ENCODE results near the gene ZNF521. TPM values are rescaled to one million over a fixed set of nuclear protein-coding genes. Genes with fewer than 3 reads are reported as not detected.

The ZNF521 gene
- total and polyA plus RNA-seq, 4 donors = 0.50 to 3.7 (median 1.5) TPM

DNA sequence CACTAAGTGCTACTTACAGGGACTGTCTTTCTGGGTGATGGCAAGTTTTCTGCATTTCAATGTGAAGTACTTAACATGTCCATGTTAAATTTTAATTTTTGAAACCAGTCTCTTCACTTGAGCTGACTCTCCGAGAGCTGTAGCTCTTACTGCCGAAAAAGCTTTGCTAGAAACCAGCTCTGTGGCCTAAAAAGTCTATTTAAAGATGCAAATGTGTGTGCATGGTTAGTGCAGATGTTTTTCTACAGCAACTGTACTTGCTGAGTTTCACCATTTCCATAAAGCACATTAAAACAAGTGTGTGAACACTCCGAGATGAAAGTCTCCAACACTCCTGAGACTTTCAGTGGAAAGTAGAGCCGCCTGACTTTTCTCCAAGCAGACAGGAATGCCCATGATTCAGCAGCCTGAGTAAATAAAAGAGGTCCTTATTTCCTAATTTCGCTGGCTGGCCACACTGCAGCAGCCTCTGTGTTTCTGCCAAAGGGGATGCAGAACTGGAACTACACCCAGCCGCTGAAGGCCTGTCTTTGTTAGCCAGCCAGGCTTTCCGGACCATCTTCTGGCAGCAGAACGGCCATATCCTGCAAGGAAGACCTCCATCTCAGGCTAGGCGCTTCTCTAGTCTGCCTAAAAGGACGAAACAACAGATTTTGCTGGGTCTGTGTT is 121.2 kb downstream of the ZNF521 start:
- H3K27me3 ChIP-seq (ENCODE audit: control insufficient read depth in 4 of 4, insufficient read depth in 4 of 4, low read length in 3 of 4) = peaks cover 0 to 2% (median 0%) of the 10 kb centered on the region in 4 donors
- no peak overlapping the region for H3K4me3 ChIP-seq (ENCODE audit: low read depth in 1 of 3, low read length in 3 of 3)
- no peak for TF ChIP-seq TAF1 (conservative IDR thresholded peaks at IDR 0.05)
- TF ChIP-seq SP1 (IDR thresholded peaks at IDR 0.05) = peak; percentile 14
- no peak for TF ChIP-seq CTCF (IDR thresholded peaks at IDR 0.05; ENCODE audit: low read depth, low read length, missing input control)
- peak; percentile 13 to 41 for TF ChIP-seq RAD21 (IDR thresholded peaks at IDR 0.05)
- TF ChIP-seq NR2F2 (IDR thresholded peaks at IDR 0.05) = peak; percentile 68
- TF ChIP-seq FOXA1 (IDR thresholded peaks at IDR 0.05) = no peak
- no peak for TF ChIP-seq FOXA2 (IDR thresholded peaks at IDR 0.05)
- TF ChIP-seq HNF4G (IDR thresholded peaks at IDR 0.05) = no peak
- TF ChIP-seq, protein P1, sequence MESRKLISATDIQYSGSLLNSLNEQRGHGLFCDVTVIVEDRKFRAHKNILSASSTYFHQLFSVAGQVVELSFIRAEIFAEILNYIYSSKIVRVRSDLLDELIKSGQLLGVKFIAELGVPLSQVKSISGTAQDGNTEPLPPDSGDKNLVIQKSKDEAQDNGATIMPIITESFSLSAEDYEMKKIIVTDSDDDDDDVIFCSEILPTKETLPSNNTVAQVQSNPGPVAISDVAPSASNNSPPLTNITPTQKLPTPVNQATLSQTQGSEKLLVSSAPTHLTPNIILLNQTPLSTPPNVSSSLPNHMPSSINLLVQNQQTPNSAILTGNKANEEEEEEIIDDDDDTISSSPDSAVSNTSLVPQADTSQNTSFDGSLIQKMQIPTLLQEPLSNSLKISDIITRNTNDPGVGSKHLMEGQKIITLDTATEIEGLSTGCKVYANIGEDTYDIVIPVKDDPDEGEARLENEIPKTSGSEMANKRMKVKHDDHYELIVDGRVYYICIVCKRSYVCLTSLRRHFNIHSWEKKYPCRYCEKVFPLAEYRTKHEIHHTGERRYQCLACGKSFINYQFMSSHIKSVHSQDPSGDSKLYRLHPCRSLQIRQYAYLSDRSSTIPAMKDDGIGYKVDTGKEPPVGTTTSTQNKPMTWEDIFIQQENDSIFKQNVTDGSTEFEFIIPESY (IDR thresholded peaks at IDR 0.05) = no peak
- no peak for TF ChIP-seq REST (IDR thresholded peaks at IDR 0.05)
- peaks cover 0 to 3% (median 0%) of the 10 kb centered on the region in 4 donors for H3K9me3 ChIP-seq (ENCODE audit: control insufficient read depth in 4 of 4, low read length in 3 of 4)
- H3K36me3 ChIP-seq (ENCODE audit: control insufficient read depth in 4 of 4, insufficient read depth in 3 of 4, low read depth in 1 of 4, low read length in 3 of 4) = no peaks in the 10 kb centered on the region
- no peak for DNase-seq (ENCODE audit: low spot score)
- no peak overlapping the region for H3K9ac ChIP-seq (ENCODE audit: low read depth in 1 of 2, low read length in 2 of 2)
- peak overlapping the region; percentile 30 to 54 for H3K27ac ChIP-seq (ENCODE audit: low read depth in 1 of 2, low read length in 2 of 2)
- H3K4me1 ChIP-seq (ENCODE audit: control insufficient read depth in 4 of 4, insufficient read depth in 4 of 4, low read length in 3 of 4) = no peaks in the 10 kb centered on the region
- 35% methylated on average over 10 of the region's 10 CpGs for WGBS

- 68% methylated on average over 2 of the region's 2 CpGs for WGBS
- no peak for DNase-seq (ENCODE audit: low spot score)
- H3K27me3 ChIP-seq (ENCODE audit: control insufficient read depth in 4 of 4, insufficient read depth in 4 of 4, low read length in 3 of 4) = peaks cover 0 to 2% (median 0%) of the 10 kb centered on the region in 4 donors
- H3K27ac ChIP-seq (ENCODE audit: low read depth in 1 of 2, low read length in 2 of 2) = no peak overlapping the region
- no peaks in the 10 kb centered on the region for H3K36me3 ChIP-seq (ENCODE audit: control insufficient read depth in 4 of 4, insufficient read depth in 3 of 4, low read depth in 1 of 4, low read length in 3 of 4)
- peaks cover 0 to 3% (median 0%) of the 10 kb centered on the region in 4 donors for H3K9me3 ChIP-seq (ENCODE audit: control insufficient read depth in 4 of 4, low read length in 3 of 4)
- H3K4me3 ChIP-seq (ENCODE audit: low read depth in 1 of 3, low read length in 3 of 3) = no peak overlapping the region
- H3K4me1 ChIP-seq (ENCODE audit: control insufficient read depth in 4 of 4, insufficient read depth in 4 of 4, low read length in 3 of 4) = no peaks in the 10 kb centered on the region
- no peak overlapping the region for H3K9ac ChIP-seq (ENCODE audit: low read depth in 1 of 2, low read length in 2 of 2)
- no peak for TF ChIP-seq RAD21 (IDR thresholded peaks at IDR 0.05)
- no peak for TF ChIP-seq RXRA (IDR thresholded peaks at IDR 0.05)
- TF ChIP-seq HNF4A (conservative IDR thresholded peaks at IDR 0.05) = no peak
- TF ChIP-seq YY1 (IDR thresholded peaks at IDR 0.05) = no peak
- no peak for TF ChIP-seq FOXA1 (IDR thresholded peaks at IDR 0.05)
- no peak for TF ChIP-seq REST (IDR thresholded peaks at IDR 0.05)
- no peak for TF ChIP-seq SP1 (IDR thresholded peaks at IDR 0.05)
- no peak for TF ChIP-seq NR2F2 (IDR thresholded peaks at IDR 0.05)
- no peak for TF ChIP-seq JUND (IDR thresholded peaks at IDR 0.05)
- no peak for TF ChIP-seq MAX (IDR thresholded peaks at IDR 0.05)
- TF ChIP-seq FOXA2 (IDR thresholded peaks at IDR 0.05) = no peak
- TF ChIP-seq GABPA (IDR thresholded peaks at IDR 0.05 in 1 of 2, conservative IDR thresholded peaks at IDR 0.05 in 1 of 2) = no peak
- TF ChIP-seq TAF1 (conservative IDR thresholded peaks at IDR 0.05) = no peak
- TF ChIP-seq EGR1 (IDR thresholded peaks at IDR 0.05; ENCODE audit: low read depth in 2 of 2) = no peak
Measured at GRCh38 chr18:25229920-25230319, 122.0 kb downstream of the ZNF521 start.
